HepG2 (cell line): Measurements from ENCODE around the gene SLC25A18. TPM values are rescaled to one million over a fixed set of nuclear protein-coding genes. Genes with fewer than 3 reads are reported as not detected.

ENCODE experiments used
- ASH2L ChIP-seq: fragments of 300-600, 200-600 bp; sonication (generic); IDR thresholded peaks from 2 replicates; pipeline ENCODE4 v1.7.0; 2017; ENCODE audit warnings: low read depth, mild to moderate bottlenecking, moderate library complexity, mixed read lengths, low read length; ENCODE audit not compliant: insufficient read length
- ATAD3A ChIP-seq: sonication (generic); formaldehyde crosslinking; IDR thresholded peaks from 2 replicates; pipeline ENCODE4 v1.4.0; 2020; ENCODE audit warnings: missing genetic modification reagents
- ATF2 ChIP-seq: sonication (generic); formaldehyde crosslinking; IDR thresholded peaks from 2 replicates; pipeline ENCODE4 v1.4.0; 2020; ENCODE audit warnings: missing genetic modification reagents
- CHD2 ChIP-seq: IDR thresholded peaks from 2 replicates; pipeline ENCODE4 v1.6.1; 2011; ENCODE audit warnings: low read depth, low read length, improper control_type of control experiment
- MYNN ChIP-seq: sonication (generic); formaldehyde crosslinking; IDR thresholded peaks from 2 replicates; pipeline ENCODE4 v1.4.0; 2020; ENCODE audit warnings: mild to moderate bottlenecking, low read depth, missing genetic modification reagents
- NCOR1 ChIP-seq: fragments of 200-600 bp; sonication (generic); IDR thresholded peaks from 2 replicates; pipeline ENCODE4 v1.7.0; 2017; ENCODE audit warnings: antibody characterized with exemption, low read length, borderline replicate concordance
- PHF20 ChIP-seq: sonication (generic); formaldehyde crosslinking; IDR thresholded peaks from 2 replicates; pipeline ENCODE4 v1.5.0; 2020; ENCODE audit warnings: mild to moderate bottlenecking, missing genetic modification reagents
- SALL1 ChIP-seq: sonication (generic); formaldehyde crosslinking; IDR thresholded peaks from 2 replicates; pipeline ENCODE4 v1.8.0; 2022; ENCODE audit warnings: mild to moderate bottlenecking, missing genetic modification reagents
- TAF1 ChIP-seq: sonication (generic); formaldehyde crosslinking; IDR thresholded peaks from 2 replicates; pipeline ENCODE4 v1.4.0; 2020; ENCODE audit warnings: missing genetic modification reagents
- THAP7 ChIP-seq: sonication (generic); formaldehyde crosslinking; IDR thresholded peaks from 2 replicates; pipeline ENCODE4 v1.8.1; 2023; ENCODE audit warnings: mild to moderate bottlenecking, missing genetic modification reagents
- ZBTB33 ChIP-seq: sonication (generic); formaldehyde crosslinking; IDR thresholded peaks from 2 replicates; pipeline ENCODE4 v1.4.0; 2020; ENCODE audit warnings: missing genetic modification reagents
- ZNF292 ChIP-seq: sonication (generic); formaldehyde crosslinking; IDR thresholded peaks from 2 replicates; pipeline ENCODE4 v1.8.1; 2022; ENCODE audit warnings: mild to moderate bottlenecking, low read depth, missing genetic modification reagents, borderline replicate concordance
- ZNF501 ChIP-seq: sonication (generic); formaldehyde crosslinking; IDR thresholded peaks from 2 replicates; pipeline ENCODE4 v1.5.1; 2020; ENCODE audit warnings: mild to moderate bottlenecking, moderate library complexity, missing genetic modification reagents
- ZNF619 ChIP-seq: sonication (generic); formaldehyde crosslinking; IDR thresholded peaks from 2 replicates; pipeline ENCODE4 v1.4.0; 2020; ENCODE audit warnings: mild to moderate bottlenecking, missing genetic modification reagents
- polyA plus RNA-seq, 8 experiments: library from polyadenylated mRNA; depleted of rRNA in 3 of 8; stranded (reverse) in 7 of 8; unstranded in 1 of 8; fragments of >200 nt; fragmentation: Illumina TruSeq in 4 of 8; extraction: Trizol in 4 of 8; gene quantifications; 2 replicates each; pipeline versions ENCODE4 v1.2.1 to v1.2.3, GENCODE V29; 2011 to 2016; ENCODE audit warnings: low read depth in 4 of 8, missing spikeins in 1 of 8, mixed read lengths in 1 of 8; ENCODE audit not compliant: insufficient read depth in 1 of 8
- total RNA-seq, 5 experiments: library from RNA; depleted of rRNA; stranded (reverse); fragments of >200 nt; fragmentation: Illumina TruSeq; extraction: Trizol; gene quantifications; 2 replicates each; pipeline ENCODE4 v1.2.3, GENCODE V29; 2016; ENCODE audit warnings: low read depth in 1 of 5
- TF ChIP-seq, protein P1 (sequence below): conservative IDR thresholded peaks from 2 replicates; pipeline ENCODE4 v1.6.1; 2018; ENCODE audit warnings: missing genetic modification reagents
- TF ChIP-seq, protein P2 (sequence below): sonication (generic); formaldehyde crosslinking; IDR thresholded peaks from 2 replicates; pipeline ENCODE4 v1.8.0; 2022; ENCODE audit warnings: mild to moderate bottlenecking, missing genetic modification reagents, moderate library complexity
- TF ChIP-seq, protein P3 (sequence below): sonication (generic); formaldehyde crosslinking; IDR thresholded peaks from 2 replicates; pipeline ENCODE4 v1.4.0; 2020; ENCODE audit warnings: missing genetic modification reagents, borderline replicate concordance
- TF ChIP-seq, protein P4 (sequence below): sonication (generic); formaldehyde crosslinking; IDR thresholded peaks from 2 replicates; pipeline ENCODE4 v1.5.0; 2020; ENCODE audit warnings: mild to moderate bottlenecking, low read depth, missing genetic modification reagents, borderline replicate concordance
- TF ChIP-seq, protein P5 (sequence below): sonication (generic); formaldehyde crosslinking; IDR thresholded peaks from 2 replicates; pipeline ENCODE4 v1.8.1; 2022; ENCODE audit warnings: mild to moderate bottlenecking, missing genetic modification reagents

SLC25A18 gene
- total and polyA plus RNA-seq, 2 of the 13 experiments (the other 11 are each of a cell fraction or from before 2014, with no cell fraction given) = 0.28 to 0.75 TPM

DNA sequence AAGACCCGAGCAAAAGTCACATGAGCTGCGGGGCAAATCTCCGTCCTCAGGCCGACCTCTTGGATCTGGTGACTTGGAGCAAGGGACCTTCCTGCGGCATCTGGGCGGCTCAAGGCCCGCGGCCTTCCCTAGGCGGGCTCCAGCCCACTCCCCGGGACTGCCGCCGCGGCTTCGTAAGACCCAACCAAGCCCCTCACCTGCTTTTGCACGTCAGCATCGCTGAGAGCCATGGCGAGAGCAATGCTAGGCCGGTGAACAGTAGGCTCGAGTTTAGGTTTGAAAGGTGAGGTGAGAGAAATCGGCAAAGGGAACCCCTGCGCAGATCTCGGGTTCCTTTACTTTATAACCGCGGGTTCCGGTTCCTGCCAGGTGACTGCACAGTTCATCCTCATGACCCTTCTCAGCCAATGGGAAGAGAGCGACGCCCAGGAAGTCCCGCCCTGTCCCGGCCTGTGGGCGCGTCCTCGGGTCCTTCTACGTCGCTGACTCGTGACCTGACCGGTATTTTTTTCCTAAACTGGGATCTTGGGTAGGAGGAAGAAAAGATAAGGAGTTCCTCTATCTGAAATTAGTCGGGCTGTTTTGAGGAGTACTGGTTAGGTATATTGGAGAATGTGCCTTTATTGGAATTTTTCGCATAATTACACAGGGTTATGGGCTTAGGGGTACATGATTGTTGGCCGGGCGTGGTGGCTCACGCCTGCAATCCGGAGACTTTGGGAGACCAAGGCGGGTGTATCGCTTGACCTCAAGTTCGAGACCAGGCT is 65.3 kb downstream of the SLC25A18 start, which contains the start of gene ATP6V1E1 (continued):
- TF ChIP-seq ZBTB33 (CRISPR knock-in tag) (no peak), ZNF292 (CRISPR knock-in tag) (no peak), TAF1 (peak; percentile 63; the same call in 1 of the 2 replicates), ATF2 (CRISPR knock-in tag) (no peak), ASH2L (peak; percentile 97), ZNF501 (CRISPR knock-in tag) (peak; percentile 89), MYNN (CRISPR knock-in tag) (no peak), THAP7 (no peak), SALL1 (CRISPR knock-in tag) (peak; percentile 40), NCOR1 (no peak), CHD2 (no peak), ZNF619 (CRISPR knock-in tag) (peak; percentile 46; the same call in 1 of the 2 replicates), PHF20 (CRISPR knock-in tag) (peak; percentile 93), ATAD3A (no peak)
- TF ChIP-seq, protein P1, sequence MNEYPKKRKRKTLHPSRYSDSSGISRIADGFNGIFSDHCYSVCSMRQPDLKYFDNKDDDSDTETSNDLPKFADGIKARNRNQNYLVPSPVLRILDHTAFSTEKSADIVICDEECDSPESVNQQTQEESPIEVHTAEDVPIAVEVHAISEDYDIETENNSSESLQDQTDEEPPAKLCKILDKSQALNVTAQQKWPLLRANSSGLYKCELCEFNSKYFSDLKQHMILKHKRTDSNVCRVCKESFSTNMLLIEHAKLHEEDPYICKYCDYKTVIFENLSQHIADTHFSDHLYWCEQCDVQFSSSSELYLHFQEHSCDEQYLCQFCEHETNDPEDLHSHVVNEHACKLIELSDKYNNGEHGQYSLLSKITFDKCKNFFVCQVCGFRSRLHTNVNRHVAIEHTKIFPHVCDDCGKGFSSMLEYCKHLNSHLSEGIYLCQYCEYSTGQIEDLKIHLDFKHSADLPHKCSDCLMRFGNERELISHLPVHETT = no peak
- TF ChIP-seq, protein P2, sequence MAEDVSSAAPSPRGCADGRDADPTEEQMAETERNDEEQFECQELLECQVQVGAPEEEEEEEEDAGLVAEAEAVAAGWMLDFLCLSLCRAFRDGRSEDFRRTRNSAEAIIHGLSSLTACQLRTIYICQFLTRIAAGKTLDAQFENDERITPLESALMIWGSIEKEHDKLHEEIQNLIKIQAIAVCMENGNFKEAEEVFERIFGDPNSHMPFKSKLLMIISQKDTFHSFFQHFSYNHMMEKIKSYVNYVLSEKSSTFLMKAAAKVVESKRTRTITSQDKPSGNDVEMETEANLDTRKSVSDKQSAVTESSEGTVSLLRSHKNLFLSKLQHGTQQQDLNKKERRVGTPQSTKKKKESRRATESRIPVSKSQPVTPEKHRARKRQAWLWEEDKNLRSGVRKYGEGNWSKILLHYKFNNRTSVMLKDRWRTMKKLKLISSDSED (CRISPR knock-in tag) = no peak
- TF ChIP-seq, protein P3, sequence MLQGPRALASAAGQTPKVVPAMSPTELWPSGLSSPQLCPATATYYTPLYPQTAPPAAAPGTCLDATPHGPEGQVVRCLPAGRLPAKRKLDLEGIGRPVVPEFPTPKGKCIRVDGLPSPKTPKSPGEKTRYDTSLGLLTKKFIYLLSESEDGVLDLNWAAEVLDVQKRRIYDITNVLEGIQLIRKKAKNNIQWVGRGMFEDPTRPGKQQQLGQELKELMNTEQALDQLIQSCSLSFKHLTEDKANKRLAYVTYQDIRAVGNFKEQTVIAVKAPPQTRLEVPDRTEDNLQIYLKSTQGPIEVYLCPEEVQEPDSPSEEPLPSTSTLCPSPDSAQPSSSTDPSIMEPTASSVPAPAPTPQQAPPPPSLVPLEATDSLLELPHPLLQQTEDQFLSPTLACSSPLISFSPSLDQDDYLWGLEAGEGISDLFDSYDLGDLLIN = 0 out of 2 replicates have a peak, but pooled peaks have one; percentile 26
- TF ChIP-seq, protein P4, sequence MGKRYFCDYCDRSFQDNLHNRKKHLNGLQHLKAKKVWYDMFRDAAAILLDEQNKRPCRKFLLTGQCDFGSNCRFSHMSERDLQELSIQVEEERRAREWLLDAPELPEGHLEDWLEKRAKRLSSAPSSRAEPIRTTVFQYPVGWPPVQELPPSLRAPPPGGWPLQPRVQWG (CRISPR knock-in tag) = no peak
- TF ChIP-seq, protein P5, sequence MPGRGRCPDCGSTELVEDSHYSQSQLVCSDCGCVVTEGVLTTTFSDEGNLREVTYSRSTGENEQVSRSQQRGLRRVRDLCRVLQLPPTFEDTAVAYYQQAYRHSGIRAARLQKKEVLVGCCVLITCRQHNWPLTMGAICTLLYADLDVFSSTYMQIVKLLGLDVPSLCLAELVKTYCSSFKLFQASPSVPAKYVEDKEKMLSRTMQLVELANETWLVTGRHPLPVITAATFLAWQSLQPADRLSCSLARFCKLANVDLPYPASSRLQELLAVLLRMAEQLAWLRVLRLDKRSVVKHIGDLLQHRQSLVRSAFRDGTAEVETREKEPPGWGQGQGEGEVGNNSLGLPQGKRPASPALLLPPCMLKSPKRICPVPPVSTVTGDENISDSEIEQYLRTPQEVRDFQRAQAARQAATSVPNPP (CRISPR knock-in tag) = no peak
